ENCODE measurements around the gene PRRC2B. TPM values are rescaled to one million over a fixed set of nuclear protein-coding genes. Genes with fewer than 3 reads are reported as not detected.

The PRRC2B gene
- total and polyA plus RNA-seq, 2 experiments from 2014 or later, result 30.9 to 53.7 TPM

DNA sequence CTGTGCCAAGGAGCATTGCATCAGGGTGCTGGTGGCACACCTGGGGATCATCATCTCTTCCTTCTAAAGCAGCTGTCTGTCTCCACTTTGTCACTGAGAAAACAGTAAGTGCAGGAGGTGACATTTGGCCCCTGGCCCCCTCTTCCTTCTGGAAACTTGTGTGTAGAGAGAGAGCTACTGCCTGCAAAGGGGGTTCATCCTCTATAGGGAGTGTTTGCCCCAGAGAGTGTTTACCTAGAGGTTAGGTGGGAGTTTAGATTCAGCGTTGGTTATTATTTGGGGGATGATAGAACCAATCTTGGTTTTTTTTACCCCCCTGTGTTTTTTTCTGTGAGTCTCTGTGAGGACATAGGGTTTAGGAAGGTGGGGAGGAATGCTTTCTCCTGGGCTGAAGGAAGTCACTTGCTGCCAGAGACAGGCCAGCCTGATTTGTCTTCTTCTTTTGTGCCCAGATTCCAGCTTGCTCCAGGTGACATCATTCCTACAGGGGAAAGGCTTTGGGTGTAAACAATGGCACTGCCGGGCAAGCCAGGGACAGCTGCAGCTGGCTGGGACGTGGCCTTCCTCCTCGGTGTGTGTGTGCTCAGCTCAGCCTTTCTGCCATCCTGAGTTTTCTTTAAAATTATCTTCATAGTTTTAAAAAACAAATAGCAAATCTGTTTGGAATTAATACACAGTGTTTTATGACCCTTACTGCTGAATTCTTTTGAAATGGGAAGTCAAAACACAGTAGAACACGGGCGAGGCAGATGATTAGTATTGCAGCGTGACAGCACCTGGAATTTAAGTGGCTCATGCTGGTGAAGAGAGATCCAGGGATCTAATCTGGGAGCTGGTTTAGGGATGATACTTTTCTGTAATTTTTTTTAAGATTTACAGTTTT is 24.5 kb downstream of the PRRC2B start:
- no peaks in the 10 kb centered on the region for H3K9me2 ChIP-seq (ENCODE audit: insufficient read depth)
- H3F3A ChIP-seq (ENCODE audit: insufficient read depth), result peaks cover 35% of the 10 kb centered on the region
- H3K4me2 ChIP-seq (ENCODE audit: unreplicated experiment), result peak overlapping the region; percentile 39
- no peaks in the 10 kb centered on the region for H3K36me3 ChIP-seq (ENCODE audit: low read depth)
- TF ChIP-seq EZH2phosphoT487 (IDR thresholded peaks at IDR 0.05; ENCODE audit: insufficient read depth, low read depth), result no peak
- TF ChIP-seq EZH2 (IDR thresholded peaks at IDR 0.05; ENCODE audit: insufficient read depth, poor library complexity, severe bottlenecking), result no peak
- peak; percentile 51 for DNase-seq
- no peaks in the 10 kb centered on the region for H3K27me3 ChIP-seq (replicated peaks; ENCODE audit: insufficient read depth)
- H3K9me3 ChIP-seq (ENCODE audit: low read depth), result no peaks in the 10 kb centered on the region
- 14 to 25% methylated on average over 7 of the region's 7 CpGs for WGBS, 2 experiments (ENCODE audit: low coverage in 1 of 2, low lambda C conversion rate in 2 of 2, missing lambda C conversion rate in 2 of 2)
- peak overlapping the region; percentile 45 for H3K27ac ChIP-seq
- H3K9ac ChIP-seq, result peak overlapping the region; percentile 44
- peaks cover 48% of the 10 kb centered on the region for H3K4me1 ChIP-seq (ENCODE audit: insufficient read depth)
- H2AFZ ChIP-seq, result no peak overlapping the region
- H4K20me1 ChIP-seq (ENCODE audit: insufficient read depth), result peaks cover 58% of the 10 kb centered on the region
- no peak overlapping the region for H3K4me3 ChIP-seq
- in situ Hi-C loops (cut with MboI), result no loop called here
- H3K79me2 ChIP-seq (ENCODE audit: insufficient read depth), result peaks cover 100% of the 10 kb centered on the region

DNA sequence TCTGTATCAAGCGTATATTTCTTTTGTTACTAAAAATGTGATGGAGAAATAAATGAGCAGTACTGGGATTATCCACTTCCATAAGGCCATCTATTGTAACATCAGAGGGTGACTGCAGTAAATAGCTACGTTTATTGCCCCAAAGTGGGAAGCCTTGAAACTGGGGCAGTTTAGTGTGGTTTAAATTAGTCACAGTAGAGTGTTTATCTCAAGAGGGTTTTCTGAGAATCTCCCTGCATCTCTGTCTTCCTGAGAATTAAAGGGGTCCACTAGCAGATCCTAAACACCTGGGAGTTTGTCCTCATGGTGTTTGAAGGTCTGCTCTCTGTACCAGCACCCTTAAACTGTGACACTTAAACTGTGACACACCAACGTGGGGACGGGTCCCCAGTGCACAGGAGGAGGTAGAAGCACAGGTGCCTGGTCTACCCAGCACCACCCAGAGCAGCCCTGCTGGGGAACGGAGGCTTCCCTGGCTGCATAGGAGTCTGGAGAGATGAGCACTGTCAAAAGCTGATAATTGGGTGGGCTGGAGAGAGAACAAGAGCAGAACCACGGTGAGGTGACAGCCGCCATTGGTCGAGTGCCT is 25.2 kb downstream of the PRRC2B start:
- peaks cover 42% of the 10 kb centered on the region for H3F3A ChIP-seq (ENCODE audit: insufficient read depth)
- no peak overlapping the region for H2AFZ ChIP-seq
- DNase-seq, result peak; percentile 75
- no peaks in the 10 kb centered on the region for H3K36me3 ChIP-seq (ENCODE audit: low read depth)
- peaks cover 100% of the 10 kb centered on the region for H3K79me2 ChIP-seq (ENCODE audit: insufficient read depth)
- TF ChIP-seq EZH2 (IDR thresholded peaks at IDR 0.05; ENCODE audit: insufficient read depth, poor library complexity, severe bottlenecking) (no peak), EZH2phosphoT487 (IDR thresholded peaks at IDR 0.05; ENCODE audit: insufficient read depth, low read depth) (no peak)
- in situ Hi-C loops (cut with MboI), result no loop called here
- 67 to 77% methylated on average over 8 of the region's 8 CpGs for WGBS, 2 experiments (ENCODE audit: low coverage in 1 of 2, low lambda C conversion rate in 2 of 2, missing lambda C conversion rate in 2 of 2)
- peak overlapping the region; percentile 44 for H3K9ac ChIP-seq
- H3K9me2 ChIP-seq (ENCODE audit: insufficient read depth), result no peaks in the 10 kb centered on the region
- no peaks in the 10 kb centered on the region for H3K27me3 ChIP-seq (replicated peaks; ENCODE audit: insufficient read depth)
- peaks cover 55% of the 10 kb centered on the region for H3K4me1 ChIP-seq (ENCODE audit: insufficient read depth)
- H3K4me3 ChIP-seq, result no peak overlapping the region
- peak overlapping the region; percentile 45 for H3K27ac ChIP-seq
- H3K4me2 ChIP-seq (ENCODE audit: unreplicated experiment), result peak overlapping the region; percentile 39
- H3K9me3 ChIP-seq (ENCODE audit: low read depth), result no peaks in the 10 kb centered on the region
- peaks cover 61% of the 10 kb centered on the region for H4K20me1 ChIP-seq (ENCODE audit: insufficient read depth)

GRCh38 chr9:131419716-131420115 is 25.8 kb downstream of the PRRC2B start:
- Histone ChIP-seq H3K9ac (no peak overlapping the region), H3K27ac (peak overlapping the region; percentile 45; the same call in 1 of the 2 replicates)
- 89 to 93% methylated on average over 7 to 12 of the region's 12 CpGs for WGBS, 2 experiments (ENCODE audit: low coverage in 1 of 2, low lambda C conversion rate in 2 of 2, missing lambda C conversion rate in 2 of 2)

GRCh38 chr9:131420980-131421624 is 27.2 kb downstream of the PRRC2B start:
- Histone ChIP-seq H3K9ac (no peak overlapping the region), H3K4me2 (ENCODE audit: unreplicated experiment) (peak overlapping the region; percentile 27), H3K27ac (peak overlapping the region; percentile 37), H3K36me3 (ENCODE audit: low read depth) (no peaks in the 10 kb centered on the region), H3K4me3 (no peak overlapping the region), H3K9me3 (ENCODE audit: low read depth) (no peaks in the 10 kb centered on the region), H4K20me1 (ENCODE audit: insufficient read depth) (peaks cover 58% of the 10 kb centered on the region), H3K27me3 (replicated peaks; ENCODE audit: insufficient read depth) (no peaks in the 10 kb centered on the region), H3K4me1 (ENCODE audit: insufficient read depth) (peaks cover 57% of the 10 kb centered on the region), H2AFZ (no peak overlapping the region), H3K79me2 (ENCODE audit: insufficient read depth) (peaks cover 100% of the 10 kb centered on the region), H3K9me2 (ENCODE audit: insufficient read depth) (no peaks in the 10 kb centered on the region), H3F3A (ENCODE audit: insufficient read depth) (peaks cover 49% of the 10 kb centered on the region)
- in situ Hi-C loops (cut with MboI), result no loop called here
- TF ChIP-seq EZH2 (IDR thresholded peaks at IDR 0.05; ENCODE audit: insufficient read depth, poor library complexity, severe bottlenecking) (no peak), EZH2phosphoT487 (IDR thresholded peaks at IDR 0.05; ENCODE audit: insufficient read depth, low read depth) (no peak)
- DNase-seq, result peak; percentile 76
- 30 to 38% methylated on average over 13 of the region's 13 CpGs for WGBS, 2 experiments (ENCODE audit: low coverage in 1 of 2, low lambda C conversion rate in 2 of 2, missing lambda C conversion rate in 2 of 2)

More at GRCh38 chr9:131419716-131420115, 25.8 kb downstream of the PRRC2B start:
- H4K20me1 ChIP-seq (ENCODE audit: insufficient read depth), result peaks cover 67% of the 10 kb centered on the region
- H3K4me1 ChIP-seq (ENCODE audit: insufficient read depth), result peaks cover 57% of the 10 kb centered on the region
- no peaks in the 10 kb centered on the region for H3K36me3 ChIP-seq (ENCODE audit: low read depth)
- in situ Hi-C loops (cut with MboI), result no loop called here
- H3F3A ChIP-seq (ENCODE audit: insufficient read depth), result peaks cover 48% of the 10 kb centered on the region
- no peak overlapping the region for H3K4me2 ChIP-seq (ENCODE audit: unreplicated experiment)
- no peak overlapping the region for H2AFZ ChIP-seq
- no peaks in the 10 kb centered on the region for H3K9me2 ChIP-seq (ENCODE audit: insufficient read depth)
- DNase-seq, result no peak
- H3K4me3 ChIP-seq, result no peak overlapping the region
- peaks cover 100% of the 10 kb centered on the region for H3K79me2 ChIP-seq (ENCODE audit: insufficient read depth)
- no peaks in the 10 kb centered on the region for H3K9me3 ChIP-seq (ENCODE audit: low read depth)
- TF ChIP-seq EZH2 (IDR thresholded peaks at IDR 0.05; ENCODE audit: insufficient read depth, poor library complexity, severe bottlenecking) (no peak), EZH2phosphoT487 (IDR thresholded peaks at IDR 0.05; ENCODE audit: insufficient read depth, low read depth) (no peak)
- no peaks in the 10 kb centered on the region for H3K27me3 ChIP-seq (replicated peaks; ENCODE audit: insufficient read depth)
